GM18868 (cell line): ENCODE measurements around the gene NAA25.
"Not testable (repeated sequence)": the region's sequence is repeated elsewhere in the genome, so short reads cannot be mapped to it uniquely, and the experiment has no call there.

Experiments
- ATAC-seq: cut with Tn5 transposase; IDR thresholded peaks from one replicate; pipeline ENCODE4 v1.9.1; 2021; ENCODE audit warnings: mild to moderate bottlenecking, moderate library complexity; ENCODE audit not compliant: unreplicated experiment

The NAA25 gene

DNA sequence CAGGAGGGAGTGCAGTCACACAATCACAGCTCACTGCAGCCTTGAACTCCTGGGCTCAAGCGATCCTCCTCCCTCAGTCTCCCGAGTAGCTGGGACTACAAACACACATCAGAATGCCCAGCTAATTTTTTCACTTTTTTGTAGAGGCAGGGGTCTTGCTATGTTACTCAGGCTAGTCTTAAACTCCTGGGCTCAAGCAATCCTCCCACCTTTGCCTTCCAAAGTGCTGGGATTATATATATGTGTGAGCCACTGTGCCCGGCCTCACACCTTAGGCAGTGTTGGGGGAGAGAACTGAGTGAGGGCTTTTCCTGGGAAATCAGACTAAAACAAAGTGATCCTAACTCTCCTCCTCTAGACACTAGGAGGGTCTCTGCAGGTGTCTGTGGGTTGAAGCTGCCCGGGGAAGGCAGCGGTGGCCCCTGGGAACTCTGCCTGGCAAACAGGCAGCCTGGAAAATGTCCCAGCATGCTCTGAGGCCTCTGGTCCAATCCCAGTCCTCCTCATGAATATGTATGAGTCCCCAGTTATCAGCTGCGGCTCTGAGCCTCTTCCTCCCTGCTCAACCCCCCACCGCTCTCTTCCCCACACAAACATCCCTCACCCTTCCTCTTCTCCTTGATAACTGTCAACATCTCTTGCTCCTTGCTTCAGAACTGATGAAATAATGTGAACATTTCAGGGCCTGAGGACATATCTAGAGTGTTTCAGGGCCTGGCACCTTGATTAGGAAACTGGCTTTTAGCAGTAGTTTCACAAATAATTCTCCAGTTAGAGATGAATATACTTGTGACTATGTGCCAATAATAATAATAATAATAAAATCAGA, 7.9 kb upstream of the NAA25 start:
- ATAC-seq, result no peak

DNA sequence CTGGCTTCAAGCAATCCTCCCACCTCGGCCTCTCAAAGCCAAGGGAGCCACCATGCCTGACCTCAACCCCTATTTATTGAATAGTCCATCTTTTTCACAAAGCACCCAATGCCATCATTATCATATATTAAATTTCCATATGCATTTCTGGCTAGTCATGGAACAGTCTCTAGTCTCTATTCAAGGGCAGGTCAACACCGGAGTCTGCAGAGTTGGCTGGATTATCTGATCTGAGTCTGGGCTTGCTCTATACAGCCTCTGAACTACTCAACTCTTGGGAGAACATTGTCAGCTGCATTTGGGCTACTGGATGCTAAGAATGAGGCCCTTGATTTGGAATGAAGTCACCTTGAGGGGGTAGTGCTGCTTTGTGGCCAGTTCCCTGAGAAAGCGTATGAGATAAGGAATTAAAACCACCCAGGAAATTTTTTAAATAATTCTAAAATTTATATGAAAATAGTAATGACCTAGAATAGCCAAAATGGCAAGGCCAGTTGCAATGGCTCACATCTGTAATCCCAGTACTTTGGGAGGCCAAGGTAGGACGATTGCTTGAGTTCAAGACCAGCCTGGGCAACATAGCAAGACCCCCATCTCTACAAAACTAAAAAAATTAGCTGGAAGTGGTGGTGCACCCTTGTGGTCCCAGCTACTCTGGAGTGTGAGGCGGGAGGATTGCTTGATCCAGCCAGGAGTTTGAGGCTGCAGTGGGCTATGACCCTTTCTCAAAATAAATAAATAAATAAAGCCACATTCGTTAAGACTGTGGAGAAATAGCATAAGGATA, 6.9 kb upstream of the NAA25 start:
- ATAC-seq, result no peak

DNA sequence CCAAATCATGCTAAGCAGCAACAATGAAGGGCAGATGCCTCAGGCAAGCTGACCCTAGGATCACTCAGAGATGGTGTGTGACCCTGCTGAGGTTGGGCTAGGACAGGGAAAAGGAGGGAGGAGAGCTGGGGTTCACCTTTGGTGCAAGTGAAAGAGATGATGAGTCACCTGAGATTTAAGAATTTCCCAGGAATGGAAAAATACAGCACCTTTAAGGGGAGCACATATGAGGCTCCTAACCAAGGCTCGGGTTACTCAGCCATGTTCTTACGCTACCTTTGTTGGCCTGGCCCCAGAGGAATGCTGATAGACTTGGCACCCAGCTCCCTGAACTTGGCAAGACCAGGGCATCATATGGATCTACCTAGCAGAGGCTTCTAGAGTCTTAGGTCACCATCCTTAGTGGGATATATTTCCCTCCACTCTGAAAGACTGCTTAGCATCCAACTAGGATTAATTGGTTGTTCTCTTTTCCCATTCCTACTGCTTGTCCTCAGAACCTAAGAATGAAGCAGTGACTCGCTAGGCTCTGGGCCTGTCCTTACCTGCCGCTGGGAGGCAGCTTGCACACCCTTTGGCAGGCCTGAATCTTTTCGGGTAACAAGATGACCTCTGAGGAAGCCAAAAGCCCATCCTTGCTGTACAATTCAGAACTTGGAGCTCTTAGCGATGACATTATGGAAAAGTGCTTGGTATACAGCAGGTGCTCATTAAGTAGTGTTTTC, 4.0 kb upstream of the NAA25 start:
- no peak for ATAC-seq

DNA sequence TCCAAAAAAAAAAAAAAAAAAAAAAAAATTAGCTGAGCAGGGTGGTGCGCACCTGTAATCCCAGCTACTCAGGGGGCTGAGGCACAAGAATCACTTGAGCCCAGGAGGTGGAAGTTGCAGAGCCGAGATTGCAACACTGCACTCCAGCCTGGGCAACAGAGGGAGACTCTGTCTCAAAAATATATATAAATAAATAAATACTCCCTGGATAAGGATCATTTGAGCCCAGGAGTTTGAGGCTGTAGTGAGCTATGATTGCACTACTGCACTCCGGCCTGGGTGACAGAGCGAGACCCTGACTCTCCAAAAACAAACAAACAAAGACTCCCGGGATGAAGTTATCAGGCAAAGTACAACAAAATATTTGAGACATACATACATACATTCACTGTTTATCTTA, 3.3 kb upstream of the NAA25 start:
- no peak for ATAC-seq

DNA sequence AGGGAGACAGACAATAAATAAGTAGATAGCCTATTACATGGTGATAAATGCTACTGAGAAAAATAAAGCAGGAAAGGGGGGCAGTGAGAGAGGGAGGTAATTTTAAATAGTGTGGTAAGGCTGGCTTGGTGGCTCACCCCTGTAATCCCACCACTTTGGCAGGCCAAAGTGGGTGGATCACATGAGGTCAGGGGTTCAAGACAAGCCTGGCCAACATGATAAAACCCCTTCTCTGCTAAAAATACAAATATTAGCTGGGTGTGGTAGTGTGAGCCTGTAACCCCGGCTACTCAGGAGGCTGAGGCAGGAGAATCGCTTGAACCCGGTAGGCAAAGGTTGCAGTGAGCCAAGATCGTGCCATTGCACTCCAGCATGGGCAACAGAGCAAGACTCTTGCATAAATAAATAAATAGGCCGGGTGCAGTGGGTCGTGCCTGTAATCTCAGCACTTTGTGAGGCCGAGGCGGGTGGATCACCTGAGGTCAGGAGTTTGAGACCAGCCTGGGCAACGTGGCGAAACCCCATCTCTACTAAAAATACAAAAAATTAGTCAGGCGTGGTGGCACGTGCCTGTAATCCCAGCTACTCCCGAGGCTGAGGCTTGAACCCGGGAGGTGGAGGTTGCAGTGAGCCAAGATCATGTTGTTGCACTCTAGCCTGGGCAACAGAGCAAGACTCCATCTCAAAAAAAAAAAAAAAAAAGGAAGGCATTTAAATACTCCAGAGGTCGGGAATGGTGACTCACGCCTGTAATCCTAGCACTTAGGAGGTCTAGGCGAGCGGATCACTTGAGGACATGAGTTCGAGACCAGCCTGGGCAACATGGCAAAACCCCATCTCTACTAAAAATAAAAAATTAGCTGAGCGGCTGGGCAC, 2.4 kb upstream of the NAA25 start:
- not testable (repeated sequence) for ATAC-seq

DNA sequence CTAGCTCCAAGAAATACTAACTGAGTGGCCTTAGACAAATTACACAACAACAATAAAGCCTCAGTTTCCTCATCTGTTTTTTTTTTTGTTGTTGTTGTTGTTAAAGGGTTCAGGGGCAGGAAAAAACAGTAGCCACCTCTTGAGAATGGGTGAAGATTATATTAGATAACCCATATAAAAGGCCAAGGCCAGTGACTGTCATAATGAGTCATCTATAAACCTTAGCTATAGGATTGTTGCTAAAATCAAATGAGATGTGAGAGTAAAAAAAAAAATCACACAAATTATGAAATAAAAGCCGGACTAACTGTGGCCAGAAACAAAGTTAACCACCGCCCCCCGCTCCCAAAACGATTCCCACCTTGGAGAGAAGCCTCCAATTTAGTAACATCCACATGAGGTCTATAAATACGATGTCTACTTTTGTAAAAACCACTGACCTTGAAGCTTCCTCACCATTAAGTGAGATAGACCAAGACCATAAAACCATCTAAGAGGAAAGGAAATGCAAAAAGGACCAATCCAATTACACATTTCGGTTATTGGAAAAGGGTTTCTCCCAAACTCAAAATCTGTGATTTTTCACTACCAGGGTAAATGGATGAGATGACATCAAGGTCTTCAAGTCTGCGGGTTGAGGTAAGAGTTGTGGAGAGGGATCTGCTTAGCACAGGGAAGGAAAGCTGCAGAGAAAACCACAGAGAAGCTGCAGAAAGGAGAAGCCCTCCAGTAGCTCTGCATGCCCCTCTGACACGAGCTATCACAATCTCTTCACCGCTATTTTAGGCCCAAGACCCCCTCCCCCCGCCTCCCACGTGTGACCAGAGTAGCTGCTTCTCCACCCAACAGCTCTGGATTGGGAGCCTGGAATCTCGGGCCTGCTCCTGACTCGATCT, 1.0 kb downstream of the NAA25 start:
- ATAC-seq, result no peak

DNA sequence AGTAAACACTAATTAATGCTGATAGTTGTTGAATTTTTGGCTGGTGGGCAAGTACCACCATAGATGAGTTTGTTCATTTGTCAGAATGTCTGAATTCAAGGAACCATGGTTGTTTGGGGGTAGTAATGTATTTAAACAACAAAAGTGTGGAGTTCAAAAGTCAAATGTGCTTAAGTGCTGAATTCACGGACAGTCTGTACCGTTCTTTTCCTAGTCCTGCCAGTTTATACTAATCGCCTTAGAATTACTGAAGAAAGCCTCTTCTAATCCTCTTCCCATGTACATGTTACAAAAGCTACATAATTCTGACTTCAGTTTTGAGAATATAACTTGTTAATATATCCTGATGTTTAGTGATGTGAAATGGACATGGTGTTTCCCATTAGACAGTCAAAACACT, 2.7 kb downstream of the NAA25 start:
- ATAC-seq, result no peak

DNA sequence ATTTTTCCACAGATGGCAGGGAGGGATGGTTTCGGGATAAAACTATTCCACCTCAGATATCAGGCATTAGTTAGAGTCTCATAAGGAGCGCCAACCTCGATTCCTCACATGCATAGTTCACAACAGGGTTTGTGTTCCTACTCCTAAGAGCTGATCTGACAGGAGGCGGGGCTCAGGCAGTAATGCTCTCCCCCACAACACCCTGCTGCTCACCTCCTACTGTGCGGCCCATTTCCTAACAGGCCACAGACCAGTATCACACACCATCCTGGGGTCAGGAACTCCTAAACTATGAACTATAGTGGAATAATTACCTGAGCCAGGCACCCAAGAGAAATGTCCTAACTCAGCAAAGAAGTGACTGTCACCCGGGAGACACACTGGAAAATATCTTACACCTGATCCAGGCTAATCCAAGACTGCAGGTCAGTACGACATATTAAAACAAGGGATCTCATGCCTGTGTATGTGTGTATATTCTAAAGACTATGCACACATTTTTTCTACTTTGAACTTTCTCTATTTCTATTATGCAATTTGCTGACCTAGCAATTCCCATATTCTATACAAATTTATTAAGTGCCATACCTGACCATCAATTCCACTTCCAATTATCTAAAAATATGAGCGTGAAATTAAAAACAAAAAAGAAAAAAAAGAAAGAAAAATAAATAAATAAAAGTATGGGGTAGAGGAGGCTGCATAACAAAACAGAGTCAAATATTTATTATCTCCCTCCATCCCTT, 4.7 kb downstream of the NAA25 start:
- ATAC-seq, result no peak

DNA sequence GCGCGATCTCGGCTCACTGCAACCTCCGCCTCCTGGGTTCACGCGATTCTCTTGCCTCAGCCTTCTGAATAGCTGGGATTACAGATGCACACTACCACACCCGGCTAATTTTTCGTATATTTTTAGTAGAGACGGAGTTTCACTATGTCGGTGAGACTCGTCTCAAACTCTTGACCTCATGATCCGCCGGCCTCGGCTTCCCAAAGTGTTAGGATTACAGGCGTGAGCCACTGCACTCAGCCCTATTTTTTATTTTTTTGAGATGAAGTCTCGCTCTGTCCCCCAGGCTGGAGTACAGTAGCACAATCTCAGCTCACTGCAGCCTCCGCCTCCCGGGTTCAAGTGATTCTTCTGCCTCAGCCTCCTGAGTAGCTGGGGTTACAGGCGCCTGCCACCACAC, 5.8 kb downstream of the NAA25 start:
- not testable (repeated sequence) for ATAC-seq

DNA sequence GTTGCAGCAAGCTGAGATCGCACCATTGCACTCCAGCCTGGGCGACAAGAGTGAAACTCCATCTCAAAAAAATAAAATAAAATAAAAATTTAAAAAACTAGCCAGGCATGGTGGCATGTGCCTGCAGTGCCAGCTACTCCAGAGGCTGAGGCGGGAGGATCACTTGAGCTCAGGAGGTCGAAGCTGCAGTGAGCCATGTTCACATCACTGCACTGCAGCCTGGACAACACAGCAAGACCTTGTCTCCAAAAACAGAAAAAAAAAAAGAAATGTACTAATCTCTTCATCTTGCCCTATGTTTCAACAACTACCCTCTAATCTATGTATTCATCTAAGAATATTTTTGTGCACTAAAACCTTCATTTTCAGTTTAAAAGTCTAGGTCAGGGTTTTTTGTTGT, 6.5 kb downstream of the NAA25 start:
- no peak for ATAC-seq

DNA sequence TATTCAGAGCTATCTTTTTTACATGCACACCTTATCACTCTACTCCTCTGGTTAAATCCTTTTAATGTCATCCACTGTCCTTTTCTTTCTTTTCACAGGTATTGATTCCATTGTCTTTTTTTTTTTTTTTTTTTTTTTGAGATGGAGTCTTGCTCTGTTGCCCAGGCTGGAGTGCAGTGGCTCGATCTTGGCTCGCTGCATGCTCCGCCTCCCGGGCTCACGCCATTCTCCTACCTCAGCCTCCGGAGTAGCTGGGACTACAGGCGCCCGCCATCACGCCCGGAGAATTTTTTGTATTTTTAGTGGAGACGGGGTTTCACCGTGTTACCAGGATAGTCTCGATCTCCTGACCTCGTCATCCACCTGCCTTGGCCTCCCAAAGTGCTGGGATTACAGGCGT, 8.1 kb downstream of the NAA25 start:
- ATAC-seq, result not testable (repeated sequence)

DNA sequence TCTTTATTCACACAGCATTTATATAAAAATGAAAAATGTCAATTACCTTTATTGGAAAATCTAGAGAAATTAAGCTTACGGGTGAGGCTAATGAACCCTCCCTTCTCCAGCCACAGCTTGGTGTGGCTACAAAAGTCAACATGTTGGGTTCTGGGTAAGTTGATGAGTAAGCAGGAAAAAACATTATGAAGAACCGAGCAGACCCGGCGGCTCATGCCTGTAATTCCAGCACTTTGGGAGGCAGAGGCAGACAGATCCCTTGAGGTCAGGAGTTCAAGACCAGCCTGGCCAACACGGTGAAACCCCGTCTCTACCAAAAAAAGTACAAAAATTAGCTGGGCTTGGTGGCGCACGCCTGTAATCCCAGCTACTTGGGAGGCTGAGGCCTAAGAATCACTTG, 10.9 kb downstream of the NAA25 start:
- ATAC-seq, result no peak

DNA sequence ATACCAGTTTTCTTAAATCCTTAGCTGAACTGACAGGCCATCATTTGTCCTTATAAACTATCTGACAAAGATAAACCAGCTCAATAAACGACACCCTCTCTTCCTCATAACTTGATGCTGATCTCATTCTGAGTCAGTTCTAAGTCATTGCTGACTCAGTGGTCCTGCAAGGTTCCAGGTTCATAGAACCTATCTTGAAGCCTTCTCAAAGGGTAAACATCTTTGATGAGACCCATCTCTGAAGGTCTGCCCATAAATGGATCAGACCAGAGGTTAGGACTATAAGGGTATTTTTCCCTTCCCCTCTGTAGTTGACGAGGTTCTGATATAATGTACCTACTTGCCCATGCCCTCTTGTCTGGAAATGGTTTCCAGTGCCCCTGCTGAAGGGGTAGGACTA, 11.9 kb downstream of the NAA25 start:
- ATAC-seq, result peak; percentile 67

DNA sequence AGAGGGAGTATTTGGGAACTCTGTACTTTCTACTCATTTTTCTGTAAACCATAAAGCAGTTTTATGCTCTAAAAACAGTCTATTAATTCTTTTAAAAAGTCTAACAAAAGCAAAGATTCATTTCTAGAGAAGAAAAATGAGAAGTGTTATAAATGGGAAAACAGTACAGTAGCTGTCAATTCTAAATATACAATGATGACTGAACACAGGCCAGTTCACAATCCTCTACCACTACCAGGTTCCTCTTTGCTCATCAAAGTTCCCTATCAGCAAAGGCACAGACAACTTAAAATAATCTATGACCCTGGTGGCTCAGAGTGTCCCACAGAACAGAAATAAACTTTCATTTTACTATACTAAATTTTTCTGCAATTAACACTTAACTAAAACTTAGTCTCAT, 12.5 kb downstream of the NAA25 start:
- ATAC-seq, result peak; percentile 85

DNA sequence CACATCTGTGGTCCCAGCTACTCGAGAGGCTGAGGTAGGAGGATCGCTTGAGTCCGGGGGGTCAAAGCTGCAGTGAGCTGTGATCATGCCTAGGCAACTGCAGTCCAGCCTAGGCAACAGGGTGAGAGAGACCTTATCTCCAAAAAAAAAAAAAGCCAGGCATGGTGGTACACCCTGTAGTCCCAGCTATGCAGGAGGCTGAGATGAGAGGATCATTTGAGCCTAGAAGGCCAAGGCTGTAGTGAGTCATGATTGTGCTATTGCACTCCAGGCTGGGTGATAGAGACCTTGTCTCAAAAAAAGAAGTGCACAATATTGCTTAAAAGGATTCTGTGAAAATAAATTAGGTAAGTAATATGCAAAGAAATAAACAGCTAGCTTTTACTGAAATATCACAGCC, 17.0 kb downstream of the NAA25 start:
- no peak for ATAC-seq

DNA sequence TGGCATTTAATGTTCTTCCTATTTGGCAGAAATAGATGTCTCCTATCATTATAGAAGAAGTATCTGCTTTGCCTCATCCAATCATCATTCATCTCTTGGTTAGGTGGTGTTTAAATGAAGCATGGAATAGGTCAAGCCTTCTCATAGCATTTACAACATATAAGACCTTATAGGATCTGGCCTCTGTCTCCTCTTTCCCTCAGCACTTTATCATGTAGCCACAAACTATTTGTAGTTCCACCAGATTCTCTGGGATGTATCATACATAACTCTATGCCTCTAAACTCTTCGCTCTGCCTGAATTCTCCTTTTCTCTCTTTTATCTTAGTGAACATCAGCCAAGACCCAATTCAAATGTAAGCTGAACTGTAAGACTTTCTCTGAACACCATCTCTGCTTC, 20.7 kb downstream of the NAA25 start:
- ATAC-seq, result no peak

DNA sequence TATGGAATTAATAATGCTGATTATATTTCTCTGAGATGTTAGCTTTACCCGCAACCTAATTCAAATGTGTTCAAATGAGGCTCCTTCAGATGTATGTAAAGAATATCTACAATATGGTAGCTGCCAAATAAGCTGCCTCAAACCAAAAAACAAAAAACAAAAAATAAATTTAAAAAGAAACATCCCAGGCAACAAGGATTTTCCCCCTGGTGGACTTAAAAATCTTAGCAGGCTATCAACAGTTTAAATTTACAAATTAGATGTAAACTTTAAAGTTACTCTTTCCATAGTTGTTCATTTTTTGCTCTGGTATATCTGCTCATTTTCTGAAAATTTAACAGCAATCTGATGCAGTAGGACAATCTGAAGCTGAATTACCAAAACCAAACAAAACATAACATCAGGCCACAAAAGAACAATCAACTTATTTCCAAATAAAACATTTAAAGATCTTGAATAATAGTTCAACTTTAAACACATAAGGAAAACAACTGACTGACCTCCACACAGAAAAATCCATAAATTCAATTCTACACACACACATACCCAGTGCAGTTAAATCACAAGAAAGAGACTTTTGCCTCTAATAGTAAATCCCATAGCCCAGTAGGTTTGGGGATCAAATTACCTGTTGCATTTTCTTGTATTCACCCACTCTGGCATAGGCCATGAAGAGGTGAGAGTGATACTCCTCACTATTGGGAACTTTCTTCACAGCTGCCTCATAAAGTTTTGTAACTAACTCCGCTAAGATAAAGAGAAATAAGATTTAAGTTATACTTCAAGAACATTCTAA, 21.3 kb downstream of the NAA25 start:
- no peak for ATAC-seq

DNA sequence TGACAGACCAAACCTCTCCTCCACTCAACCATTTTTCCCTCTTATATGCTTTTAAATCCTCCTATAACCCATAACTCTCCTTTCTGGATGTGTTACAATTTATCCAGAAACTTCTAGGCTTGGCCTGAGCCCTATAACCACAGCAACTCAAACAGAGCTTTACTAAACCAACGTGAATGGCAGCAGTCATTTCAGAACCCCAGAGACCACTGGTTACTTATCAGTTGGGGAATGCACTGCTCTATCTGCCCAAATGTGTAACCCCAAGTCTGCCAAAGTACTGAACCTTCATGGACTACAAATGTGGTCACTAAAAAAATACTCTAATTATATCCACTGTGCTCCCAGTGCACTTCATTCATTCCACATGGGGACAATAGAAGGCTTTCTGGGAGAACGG, 42.0 kb downstream of the NAA25 start:
- ATAC-seq, result no peak
